ENCODE results near the gene NEGR1. TPM values are rescaled to one million over a fixed set of nuclear protein-coding genes. Genes with fewer than 3 reads are reported as not detected.
A peak's percentile ranks its signal among the peaks of the same experiment; 100 is the strongest.

NEGR1 gene
- total RNA-seq, 6 donors from 2014 or later = 3.1 to 14.7 (median 8.9) TPM

GRCh38 chr1:72280711-72281110 lies 1.6 kb downstream of the NEGR1 start:
- no peak for DNase-seq
- no peaks in the 10 kb centered on the region for H3K9me3 ChIP-seq
- H3K27me3 ChIP-seq = no peaks in the 10 kb centered on the region
- no peaks in the 10 kb centered on the region for H3K36me3 ChIP-seq
- WGBS, 2 donors = 28 to 30% methylated on average over 1 of the region's 1 CpG
- TF ChIP-seq CTCF (IDR thresholded peaks at IDR 0.05) (no peak), POLR2AphosphoS5 (IDR thresholded peaks at IDR 0.05) (no peak), POLR2A (IDR thresholded peaks at IDR 0.05) (no peak), EP300 (IDR thresholded peaks at IDR 0.05) (no peak)
- H3K27ac ChIP-seq = peak overlapping the region in 1 of 4 donors; percentile 19
- ATAC-seq (ENCODE audit: low FRiP score in 2 of 2) = no peak
- H3K4me3 ChIP-seq = peak overlapping the region in 3 of 4 donors; percentile 6 to 76 (median 58)
- peaks cover 0 to 21% (median 7%) of the 10 kb centered on the region in 4 donors for H3K4me1 ChIP-seq

GRCh38 chr1:72280131-72280530 lies 2.2 kb downstream of the NEGR1 start:
- Histone ChIP-seq H3K27me3 (no peaks in the 10 kb centered on the region), H3K4me1 (peaks cover 0 to 17% (median 7%) of the 10 kb centered on the region in 4 donors), H3K9me3 (no peaks in the 10 kb centered on the region), H3K27ac (no peak overlapping the region), H3K4me3 (peak overlapping the region in 1 of 4 donors; percentile 14), H3K36me3 (no peaks in the 10 kb centered on the region)
- TF ChIP-seq POLR2AphosphoS5 (IDR thresholded peaks at IDR 0.05) = no peak
- no peak for TF ChIP-seq POLR2A (IDR thresholded peaks at IDR 0.05)
- no peak for TF ChIP-seq EP300 (IDR thresholded peaks at IDR 0.05)
- TF ChIP-seq CTCF (IDR thresholded peaks at IDR 0.05) = no peak
- DNase-seq = no peak
- no peak for ATAC-seq (ENCODE audit: low FRiP score in 2 of 2)

GRCh38 chr1:72278461-72278860 lies 3.9 kb downstream of the NEGR1 start:
- TF ChIP-seq CTCF (IDR thresholded peaks at IDR 0.05) (no peak), EP300 (IDR thresholded peaks at IDR 0.05) (no peak), POLR2A (IDR thresholded peaks at IDR 0.05) (no peak), POLR2AphosphoS5 (IDR thresholded peaks at IDR 0.05) (no peak)
- H3K4me3 ChIP-seq = no peak overlapping the region
- no peaks in the 10 kb centered on the region for H3K9me3 ChIP-seq
- ATAC-seq (ENCODE audit: low FRiP score in 2 of 2) (no peak), DNase-seq (no peak)
- no peaks in the 10 kb centered on the region for H3K27me3 ChIP-seq
- H3K36me3 ChIP-seq = no peaks in the 10 kb centered on the region
- H3K27ac ChIP-seq = no peak overlapping the region
- peaks cover 0 to 9% (median 0%) of the 10 kb centered on the region in 4 donors for H3K4me1 ChIP-seq

GRCh38 chr1:72271555-72272085 lies 10.7 kb downstream of the NEGR1 start:
- Histone ChIP-seq H3K4me1 (no peaks in the 10 kb centered on the region), H3K4me3 (no peak overlapping the region), H3K27me3 (no peaks in the 10 kb centered on the region), H3K36me3 (no peaks in the 10 kb centered on the region), H3K27ac (no peak overlapping the region), H3K9me3 (no peaks in the 10 kb centered on the region)
- ATAC-seq (ENCODE audit: low FRiP score in 2 of 2) = no peak
- 73% methylated on average over 6 of the region's 6 CpGs for WGBS, 2 donors
- TF ChIP-seq POLR2AphosphoS5 (IDR thresholded peaks at IDR 0.05) = no peak
- no peak for TF ChIP-seq POLR2A (IDR thresholded peaks at IDR 0.05)
- TF ChIP-seq CTCF (IDR thresholded peaks at IDR 0.05) = no peak
- TF ChIP-seq EP300 (IDR thresholded peaks at IDR 0.05) = no peak
- DNase-seq = no peak

- WGBS, 2 donors = 74 to 75% methylated on average over 2 of the region's 2 CpGs
- DNase-seq (no peak), ATAC-seq (ENCODE audit: low FRiP score in 2 of 2) (no peak)
- Histone ChIP-seq H3K27ac (no peak overlapping the region), H3K36me3 (no peaks in the 10 kb centered on the region), H3K4me3 (no peak overlapping the region), H3K4me1 (no peaks in the 10 kb centered on the region), H3K9me3 (no peaks in the 10 kb centered on the region), H3K27me3 (no peaks in the 10 kb centered on the region)
- no peak for TF ChIP-seq EP300 (IDR thresholded peaks at IDR 0.05)
Observed at GRCh38 chr1:72262735-72263134, 19.6 kb downstream of the NEGR1 start.

All from upper lobe of left lung (tissue), 6 donors.